H9 (cell line): ENCODE measurements around the gene CCDC169. TPM values are rescaled to one million over a fixed set of nuclear protein-coding genes. Genes with fewer than 3 reads are reported as not detected.

ENCODE experiments used
- DNase-seq: peaks from one replicate; pipeline ENCODE4 v3.0.0-alpha.2; 2017
- H2AFZ ChIP-seq: one replicate; pipeline ENCODE4 v1.6.1; 2013; ENCODE audit warnings: mild to moderate bottlenecking, low read length, control low read depth, moderate library complexity
- H2AK5ac ChIP-seq: 2 replicates; pipeline ENCODE4 v1.6.1; 2013; ENCODE audit warnings: low read length, control low read depth, mixed read lengths; ENCODE audit not compliant: insufficient read length
- H2BK120ac ChIP-seq: one replicate; pipeline ENCODE4 v1.6.1; 2013; ENCODE audit warnings: low read depth, mild to moderate bottlenecking, low read length, control low read depth, inconsistent platforms; ENCODE audit not compliant: poor library complexity, severe bottlenecking
- H2BK12ac ChIP-seq: 2 replicates; pipeline ENCODE4 v1.6.1; 2013; ENCODE audit warnings: low read length, control low read depth, mixed read lengths, low read depth; ENCODE audit not compliant: insufficient read length
- H2BK15ac ChIP-seq: 2 replicates; pipeline ENCODE4 v1.6.1; 2013; ENCODE audit warnings: low read depth, low read length, control low read depth
- H2BK20ac ChIP-seq: one replicate; pipeline ENCODE4 v1.6.1; 2013; ENCODE audit warnings: low read depth, mild to moderate bottlenecking, low read length, control low read depth, inconsistent platforms; ENCODE audit not compliant: poor library complexity, severe bottlenecking
- H2BK5ac ChIP-seq: 2 replicates; pipeline ENCODE4 v1.6.1; 2013; ENCODE audit warnings: low read length, control low read depth, mixed read lengths; ENCODE audit not compliant: insufficient read length
- H3K14ac ChIP-seq: 2 replicates; pipeline ENCODE4 v1.6.1; 2013; ENCODE audit warnings: low read length, control low read depth; ENCODE audit not compliant: insufficient read depth
- H3K18ac ChIP-seq: 2 replicates; pipeline ENCODE4 v1.6.1; 2013; ENCODE audit warnings: low read depth, mild to moderate bottlenecking, mixed read lengths, low read length, control low read depth; ENCODE audit not compliant: insufficient read length
- H3K23ac ChIP-seq: 2 replicates; pipeline ENCODE4 v1.6.1; 2013; ENCODE audit warnings: low read length, control low read depth, mixed read lengths, low read depth; ENCODE audit not compliant: insufficient read length
- H3K23me2 ChIP-seq: 2 replicates; pipeline ENCODE4 v1.6.1; 2013; ENCODE audit warnings: low read depth, mild to moderate bottlenecking, mixed read lengths, low read length, control low read depth; ENCODE audit not compliant: insufficient read length, poor library complexity, severe bottlenecking
- H3K27ac ChIP-seq: 2 replicates; pipeline ENCODE4 v1.5.1; 2013; ENCODE audit warnings: low read length, control low read depth, mixed read lengths, low read depth; ENCODE audit not compliant: insufficient read length
- H3K27me3 ChIP-seq: 2 replicates; pipeline ENCODE4 v1.6.1; 2013; ENCODE audit warnings: low read length, control low read depth, inconsistent platforms; ENCODE audit not compliant: insufficient read depth
- H3K4ac ChIP-seq: 2 replicates; pipeline ENCODE4 v1.6.1; 2013; ENCODE audit warnings: low read depth, mild to moderate bottlenecking, control low read depth, inconsistent platforms, low read length, moderate library complexity
- H3K4me1 ChIP-seq: 2 replicates; pipeline ENCODE4 v1.6.1; 2013; ENCODE audit warnings: low read length, control low read depth, inconsistent platforms; ENCODE audit not compliant: insufficient read depth
- H3K4me2 ChIP-seq: 2 replicates; pipeline ENCODE4 v1.6.1; 2013; ENCODE audit warnings: low read length, control low read depth, mixed read lengths; ENCODE audit not compliant: insufficient read length, insufficient read depth
- H3K56ac ChIP-seq: 2 replicates; pipeline ENCODE4 v1.6.1; 2013; ENCODE audit warnings: low read depth, mild to moderate bottlenecking, mixed read lengths, low read length, control low read depth; ENCODE audit not compliant: insufficient read length
- H3K79me1 ChIP-seq: 2 replicates; pipeline ENCODE4 v1.6.1; 2013; ENCODE audit warnings: low read depth, mild to moderate bottlenecking, moderate library complexity, low read length, control low read depth, inconsistent platforms; ENCODE audit not compliant: insufficient read depth, poor library complexity, severe bottlenecking
- H3K79me2 ChIP-seq: 2 replicates; pipeline ENCODE4 v1.6.1; 2013; ENCODE audit warnings: low read length, control low read depth, inconsistent platforms; ENCODE audit not compliant: insufficient read depth
- H3K9ac ChIP-seq: 2 replicates; pipeline ENCODE4 v1.6.1; 2013; ENCODE audit warnings: low read length, control low read depth, mixed read lengths; ENCODE audit not compliant: insufficient read length; ENCODE audit errors: extremely low read depth
- H3K9me3 ChIP-seq: one replicate; pipeline ENCODE4 v1.6.1; 2013; ENCODE audit warnings: low read depth, low read length, inconsistent platforms; ENCODE audit not compliant: control insufficient read depth
- H3T11ph ChIP-seq: one replicate; pipeline ENCODE4 v1.6.1; 2013; ENCODE audit warnings: mild to moderate bottlenecking, low read length, control low read depth, inconsistent platforms
- H4K20me1 ChIP-seq: one replicate; pipeline ENCODE4 v1.6.1; 2013; ENCODE audit not compliant: control insufficient read depth, insufficient read length, insufficient read depth
- H4K5ac ChIP-seq: 2 replicates; pipeline ENCODE4 v1.6.1; 2013; ENCODE audit warnings: low read depth, mild to moderate bottlenecking, mixed read lengths, low read length, control low read depth; ENCODE audit not compliant: insufficient read length
- H4K8ac ChIP-seq: replicated peaks from 2 replicates; pipeline ENCODE4 v1.6.1; 2013; ENCODE audit warnings: low read length, control low read depth, mixed read lengths, low read depth; ENCODE audit not compliant: insufficient read length
- H4K91ac ChIP-seq: 2 replicates; pipeline ENCODE4 v1.6.1; 2013; ENCODE audit warnings: low read depth, mild to moderate bottlenecking, moderate library complexity, mixed read lengths, low read length, control low read depth; ENCODE audit not compliant: insufficient read length
- H3K27ac Mint-ChIP-seq, 3 experiments: 2 replicates in 2 of 3; 3 replicates in 1 of 3; pipeline ENCODE4 v1.8.0; 2020 to 2021; ENCODE audit warnings: mixed read lengths in 3 of 3, mild to moderate bottlenecking in 1 of 3, moderate library complexity in 1 of 3
- H3K27me3 Mint-ChIP-seq: 2 replicates; pipeline ENCODE4 v1.8.0; 2021; ENCODE audit warnings: low read depth, mild to moderate bottlenecking, moderate library complexity, mixed read lengths
- H3K36me3 Mint-ChIP-seq, 3 experiments: 2 replicates in 2 of 3; 3 replicates in 1 of 3; pipeline ENCODE4 v1.8.0; 2020 to 2021; ENCODE audit warnings: low read depth in 3 of 3, mixed read lengths in 3 of 3; ENCODE audit not compliant: insufficient read depth in 1 of 3
- H3K4me1 Mint-ChIP-seq, 2 experiments: 2 replicates each; pipeline ENCODE4 v1.8.0; 2020; ENCODE audit warnings: mixed read lengths in 2 of 2
- H3K4me3 Mint-ChIP-seq, 2 experiments: 2 replicates in 1 of 2; 3 replicates in 1 of 2; pipeline ENCODE4 v1.8.0; 2020 to 2021; ENCODE audit warnings: mild to moderate bottlenecking in 2 of 2, mixed read lengths in 2 of 2, moderate library complexity in 1 of 2
- H3K9me3 Mint-ChIP-seq, 2 experiments: 2 replicates in 1 of 2; 3 replicates in 1 of 2; pipeline ENCODE4 v1.8.0; 2020; ENCODE audit warnings: mild to moderate bottlenecking in 2 of 2, mixed read lengths in 2 of 2, moderate library complexity in 1 of 2
- CTCF ChIP-seq: fragments of 200-600 bp; sonication (generic); conservative IDR thresholded peaks from 3 replicates; pipeline ENCODE4 v1.8.0; 2021; ENCODE audit warnings: antibody characterized with exemption, mild to moderate bottlenecking
- total RNA-seq: library from RNA; stranded (reverse); gene quantifications from 2 replicates; pipeline ENCODE4 v1.2.1, GENCODE V29; 2021

CCDC169 gene
- total RNA-seq, 1 experiment from 2014 or later: 19.1 TPM

GRCh38 chr13:36219883-36220282 lies 77.7 kb downstream of the CCDC169 start:
- Histone ChIP-seq H3K4ac (no peak overlapping the region), H3K14ac (no peak overlapping the region), H2BK20ac (no peak overlapping the region), H3K4me2 (no peak overlapping the region), H3K9ac (no peak overlapping the region), H3K27ac (no peak overlapping the region), H4K20me1 (no peaks in the 10 kb centered on the region), H3K79me1 (no peaks in the 10 kb centered on the region), H3T11ph (no peak overlapping the region), H3K18ac (no peak overlapping the region), H2BK15ac (no peak overlapping the region), H2BK120ac (no peak overlapping the region), H3K27me3 (no peaks in the 10 kb centered on the region), H3K79me2 (no peaks in the 10 kb centered on the region), H2AFZ (no peak overlapping the region), H3K4me1 (no peaks in the 10 kb centered on the region), H4K8ac (no peak overlapping the region), H2AK5ac (no peak overlapping the region), H2BK12ac (no peak overlapping the region), H4K91ac (no peak overlapping the region), H3K23ac (no peak overlapping the region), H2BK5ac (no peak overlapping the region), H3K56ac (no peak overlapping the region), H3K23me2 (no peaks in the 10 kb centered on the region), H4K5ac (no peak overlapping the region), H3K9me3 (no peaks in the 10 kb centered on the region)
- Mint-ChIP-seq H3K36me3 (peaks cover 8 to 25% (median 9%) of the 10 kb centered on the region in 3 experiments), H3K27ac (no peak overlapping the region), H3K4me3 (no peak overlapping the region), H3K9me3 (peaks cover 12 to 17% of the 10 kb centered on the region in 2 experiments), H3K27me3 (no peaks in the 10 kb centered on the region), H3K4me1 (no peaks in the 10 kb centered on the region; a peak in 1 of 4 replicates)
- TF ChIP-seq CTCF: no peak
- DNase-seq: no peak
